Endodermal cell (in vitro differentiated cells): ENCODE measurements around the gene NEK6. TPM values are rescaled to one million over a fixed set of nuclear protein-coding genes. Genes with fewer than 3 reads are reported as not detected.

Experiments used
- DNase-seq: peaks from one replicate; pipeline ENCODE4 v3.0.0-alpha.2; 2017
- H3K27ac ChIP-seq: 2 replicates; pipeline ENCODE4 v1.5.1; 2013; ENCODE audit warnings: mild to moderate bottlenecking, low read depth, low read length, moderate library complexity
- H3K27me3 ChIP-seq: 2 replicates; pipeline ENCODE4 v1.6.1; 2013; ENCODE audit warnings: mild to moderate bottlenecking, low read length, moderate library complexity; ENCODE audit not compliant: insufficient read depth, control insufficient read depth, poor library complexity, severe bottlenecking
- H3K36me3 ChIP-seq: 2 replicates; pipeline ENCODE4 v1.7.0; 2013; ENCODE audit warnings: mild to moderate bottlenecking, low read length, moderate library complexity; ENCODE audit not compliant: control insufficient read depth, insufficient read depth
- H3K4me1 ChIP-seq: one replicate; pipeline ENCODE4 v1.7.0; 2013; ENCODE audit warnings: low read length; ENCODE audit not compliant: control insufficient read depth, insufficient read depth
- H3K4me3 ChIP-seq: 2 replicates; pipeline ENCODE4 v1.5.1; 2013; ENCODE audit warnings: mild to moderate bottlenecking, low read length, moderate library complexity
- H3K9ac ChIP-seq: 2 replicates; pipeline ENCODE4 v1.6.1; 2013; ENCODE audit warnings: mild to moderate bottlenecking, low read length, moderate library complexity; ENCODE audit not compliant: poor library complexity, severe bottlenecking; ENCODE audit errors: extremely low read depth
- H3K9me3 ChIP-seq: 2 replicates; pipeline ENCODE4 v1.6.1; 2013; ENCODE audit warnings: mild to moderate bottlenecking, low read length, moderate library complexity; ENCODE audit not compliant: control insufficient read depth
- H3K27ac Mint-ChIP-seq: 2 replicates; pipeline ENCODE4 v1.8.0; 2020; ENCODE audit warnings: mixed read lengths
- H3K27me3 Mint-ChIP-seq: 2 replicates; pipeline ENCODE4 v1.8.0; 2021; ENCODE audit warnings: mild to moderate bottlenecking, mixed read lengths; ENCODE audit not compliant: insufficient read depth
- H3K36me3 Mint-ChIP-seq: 2 replicates; pipeline ENCODE4 v1.8.0; 2020; ENCODE audit warnings: low read depth, mixed read lengths
- H3K4me1 Mint-ChIP-seq: 2 replicates; pipeline ENCODE4 v1.8.0; 2020; ENCODE audit warnings: mixed read lengths
- H3K4me3 Mint-ChIP-seq: 2 replicates; pipeline ENCODE4 v1.8.0; 2020; ENCODE audit warnings: mild to moderate bottlenecking, moderate library complexity, mixed read lengths
- H3K9me3 Mint-ChIP-seq: 2 replicates; pipeline ENCODE4 v1.8.0; 2020; ENCODE audit warnings: mild to moderate bottlenecking, mixed read lengths
- CTCF ChIP-seq: fragments of 200-600 bp; sonication (generic); conservative IDR thresholded peaks from 2 replicates; pipeline ENCODE4 v1.5.0; 2021; ENCODE audit warnings: antibody characterized with exemption, mild to moderate bottlenecking
- WGBS, 2 experiments: methylation state at CpG; one replicate each; pipeline versions ENCODE4 v1.1.5 to v1.1.7; 2013; ENCODE audit warnings: missing lambda C conversion rate in 2 of 2, mixed read lengths in 1 of 2; ENCODE audit not compliant: insufficient coverage in 1 of 2, insufficient read length in 1 of 2; 5-methylcytosine and 5-hydroxymethylcytosine counted together
- total RNA-seq, 2 donors: library from RNA; stranded (reverse); fragmentation: NEBNext Ultra II Directional in 1 of 2; extraction: Animal tissue kit (Norgen Biotek cat#: 25700) in 1 of 2; gene quantifications; 2 replicates in 1 of 2; 3 replicates in 1 of 2; pipeline ENCODE4 v1.2.1, GENCODE V29; 2021

Gene NEK6
- total RNA-seq, 2 donors from 2014 or later: 17.1 to 32.5 TPM

GRCh38 chr9:124348363-124348762 is 90.6 kb downstream of the NEK6 start:
- Histone ChIP-seq H3K27ac (no peak overlapping the region), H3K36me3 (peaks cover 54% of the 10 kb centered on the region), H3K4me1 (no peaks in the 10 kb centered on the region), H3K4me3 (no peak overlapping the region), H3K27me3 (no peaks in the 10 kb centered on the region), H3K9me3 (no peaks in the 10 kb centered on the region), H3K9ac (no peak overlapping the region)
- TF ChIP-seq CTCF: no peak
- H3K27ac Mint-ChIP-seq: no peak overlapping the region
- H3K36me3 Mint-ChIP-seq: peaks cover 31% of the 10 kb centered on the region
- DNase-seq: no peak
- no peaks in the 10 kb centered on the region for H3K27me3 Mint-ChIP-seq
- no peaks in the 10 kb centered on the region for H3K4me1 Mint-ChIP-seq
- 100% methylated on average over 1 to 3 of the region's 3 CpGs for WGBS, 2 experiments
- H3K9me3 Mint-ChIP-seq: no peaks in the 10 kb centered on the region
- no peak overlapping the region for H3K4me3 Mint-ChIP-seq

GRCh38 chr9:124348831-124349230 is 91.1 kb downstream of the NEK6 start:
- peaks cover 59% of the 10 kb centered on the region for H3K36me3 ChIP-seq
- no peak for DNase-seq
- no peak overlapping the region for H3K27ac ChIP-seq
- WGBS, 2 experiments: 96% methylated on average over 7 to 12 of the region's 12 CpGs
- H3K9me3 Mint-ChIP-seq: no peaks in the 10 kb centered on the region
- H3K4me3 Mint-ChIP-seq: no peak overlapping the region
- no peaks in the 10 kb centered on the region for H3K27me3 ChIP-seq
- no peaks in the 10 kb centered on the region for H3K9me3 ChIP-seq
- no peak for TF ChIP-seq CTCF
- no peak overlapping the region for H3K27ac Mint-ChIP-seq
- no peaks in the 10 kb centered on the region for H3K27me3 Mint-ChIP-seq
- H3K4me1 ChIP-seq: no peaks in the 10 kb centered on the region
- peaks cover 34% of the 10 kb centered on the region for H3K36me3 Mint-ChIP-seq
- H3K9ac ChIP-seq: no peak overlapping the region
- H3K4me3 ChIP-seq: no peak overlapping the region
- H3K4me1 Mint-ChIP-seq: no peaks in the 10 kb centered on the region

- Mint-ChIP-seq H3K27ac (no peak overlapping the region), H3K27me3 (no peaks in the 10 kb centered on the region), H3K4me1 (no peaks in the 10 kb centered on the region), H3K9me3 (no peaks in the 10 kb centered on the region), H3K4me3 (no peak overlapping the region), H3K36me3 (peaks cover 37% of the 10 kb centered on the region)
- no peaks in the 10 kb centered on the region for H3K27me3 ChIP-seq
- H3K4me1 ChIP-seq: no peaks in the 10 kb centered on the region
- no peak for TF ChIP-seq CTCF
- H3K36me3 ChIP-seq: peaks cover 63% of the 10 kb centered on the region
- no peak overlapping the region for H3K27ac ChIP-seq
- no peak for DNase-seq
- WGBS, 2 experiments: 97% methylated on average over 7 to 8 of the region's 8 CpGs
- no peak overlapping the region for H3K4me3 ChIP-seq
- no peaks in the 10 kb centered on the region for H3K9me3 ChIP-seq
- H3K9ac ChIP-seq: no peak overlapping the region
Measured at GRCh38 chr9:124349267-124349666, 91.5 kb downstream of the NEK6 start.
